Mesodermal cell (in vitro differentiated cells): ENCODE results near the gene TLE3.

ENCODE experiments used
- H3K27ac ChIP-seq: 2 replicates; pipeline ENCODE4 v1.7.0; 2013; ENCODE audit warnings: mild to moderate bottlenecking, low read depth, low read length, moderate library complexity; ENCODE audit not compliant: severe bottlenecking
- H3K36me3 ChIP-seq: 2 replicates; pipeline ENCODE4 v1.7.1; 2013; ENCODE audit warnings: mild to moderate bottlenecking, low read length, moderate library complexity; ENCODE audit not compliant: control insufficient read depth, insufficient read depth
- H3K4me1 ChIP-seq: one replicate; pipeline ENCODE4 v1.7.1; 2013; ENCODE audit warnings: mild to moderate bottlenecking, low read length; ENCODE audit not compliant: insufficient read depth, control insufficient read depth, poor library complexity, severe bottlenecking
- H3K4me3 ChIP-seq: 2 replicates; pipeline ENCODE4 v1.7.0; 2013; ENCODE audit warnings: low read length, control low read depth, mild to moderate bottlenecking; ENCODE audit not compliant: insufficient read depth, poor library complexity, severe bottlenecking; ENCODE audit errors: extremely low read depth
- H3K9me3 ChIP-seq: 2 replicates; pipeline ENCODE4 v1.7.1; 2013; ENCODE audit warnings: mild to moderate bottlenecking, low read length, moderate library complexity; ENCODE audit not compliant: control insufficient read depth
- WGBS, 2 experiments: methylation state at CpG; one replicate each; pipeline ENCODE4 v1.1.5; 2013; ENCODE audit warnings: missing lambda C conversion rate in 2 of 2; ENCODE audit not compliant: insufficient coverage in 2 of 2; 5-methylcytosine and 5-hydroxymethylcytosine counted together

Gene TLE3

DNA sequence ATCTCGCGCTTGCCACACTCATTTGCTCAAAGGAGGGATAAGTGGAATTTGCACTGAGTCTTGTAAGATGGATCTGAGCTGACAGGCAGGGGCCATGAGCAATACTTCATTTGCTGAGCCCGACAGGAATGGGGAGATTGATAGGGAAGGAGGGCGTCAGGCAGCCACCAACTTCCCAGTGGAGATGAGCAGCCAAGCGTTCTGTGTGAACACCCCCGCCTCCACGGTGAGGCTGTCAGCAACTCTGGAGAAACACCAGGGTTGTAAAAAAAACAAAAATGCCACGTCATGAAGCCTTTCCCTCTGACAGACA lies 36.8 kb downstream of the TLE3 start:
- WGBS, 2 experiments = 85 to 91% methylated on average over 5 to 6 of the region's 8 CpGs
- Histone ChIP-seq H3K9me3 (no peaks in the 10 kb centered on the region), H3K4me3 (no peak overlapping the region), H3K27ac (no peak overlapping the region), H3K4me1 (peaks cover 2% of the 10 kb centered on the region), H3K36me3 (peaks cover 94% of the 10 kb centered on the region)

DNA sequence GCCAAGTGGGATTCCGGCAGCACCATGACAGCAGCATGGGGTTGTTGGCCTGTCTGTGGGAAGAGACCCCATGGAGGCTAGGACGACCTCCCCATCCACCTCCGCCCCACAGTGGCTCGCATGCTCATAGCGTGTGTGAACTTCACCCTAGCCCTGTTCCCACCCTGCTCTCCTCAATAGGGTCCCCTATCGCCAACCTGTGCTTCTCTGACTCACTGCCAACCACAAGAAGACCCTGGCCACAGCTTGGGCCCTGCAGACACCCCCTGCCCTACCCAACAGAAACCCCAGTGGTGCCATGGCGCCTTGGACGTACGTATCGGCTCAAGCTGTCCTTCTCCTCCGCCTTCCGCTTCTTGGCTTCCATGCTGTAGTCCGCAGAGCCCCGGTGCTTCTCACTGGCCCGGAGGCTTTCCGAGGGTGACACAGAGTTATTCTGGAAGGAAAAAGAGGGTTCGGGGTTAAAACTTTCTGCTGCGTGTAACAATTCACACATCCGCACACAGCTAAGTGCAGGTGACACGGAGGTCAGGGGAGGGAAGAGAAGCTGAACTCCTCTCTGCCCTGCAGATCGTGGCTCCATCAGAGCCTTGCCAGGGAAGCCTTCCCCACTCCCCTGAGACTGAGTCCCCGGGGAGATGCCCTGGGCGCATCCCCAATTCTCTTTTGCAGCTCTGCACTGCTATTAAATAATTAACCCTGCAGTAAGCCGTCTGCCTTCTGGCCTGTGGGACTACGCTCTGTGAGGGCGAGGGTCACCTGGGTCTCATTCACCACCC lies 37.3 kb downstream of the TLE3 start:
- H3K36me3 ChIP-seq = peaks cover 94% of the 10 kb centered on the region
- 94 to 95% methylated on average over 18 of the region's 26 CpGs for WGBS, 2 experiments
- peaks cover 4% of the 10 kb centered on the region for H3K4me1 ChIP-seq
- no peaks in the 10 kb centered on the region for H3K9me3 ChIP-seq
- no peak overlapping the region for H3K4me3 ChIP-seq
- H3K27ac ChIP-seq = no peak overlapping the region

DNA sequence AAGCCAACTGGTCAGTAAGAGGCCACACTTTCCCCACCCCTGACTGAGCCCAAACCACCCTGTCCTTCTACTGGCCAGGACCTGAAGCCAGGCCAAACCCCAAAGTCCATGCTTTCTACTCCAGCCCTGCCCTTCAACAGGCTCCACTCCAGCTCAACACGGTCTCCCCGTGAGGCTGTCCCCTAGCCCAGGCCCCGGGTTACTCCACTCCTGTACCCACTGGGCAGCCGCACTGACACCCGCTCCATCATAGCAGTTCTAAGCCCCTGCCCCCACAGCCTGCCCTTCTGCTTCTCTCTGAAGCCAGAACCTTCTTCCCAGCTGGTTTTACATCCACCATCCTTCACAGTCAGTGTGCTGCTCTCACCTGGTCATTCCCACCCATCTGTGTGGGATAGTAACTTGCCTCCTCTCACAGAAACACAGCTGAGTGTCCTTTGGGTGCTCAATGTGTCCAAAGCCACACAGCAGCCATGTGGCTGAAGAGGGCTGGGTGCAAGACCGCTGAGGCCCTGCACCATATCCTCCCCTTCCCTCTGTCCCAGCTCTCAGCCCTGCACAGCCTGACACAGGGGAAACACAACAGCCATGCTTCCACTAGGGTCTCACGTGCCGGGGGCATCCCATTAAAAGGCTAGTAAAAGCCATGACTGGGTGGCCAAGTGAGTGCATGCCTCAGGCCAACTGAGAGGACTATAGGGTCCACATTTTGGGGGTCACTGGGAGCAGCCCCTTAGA lies 38.1 kb downstream of the TLE3 start:
- 88 to 90% methylated on average over 8 of the region's 8 CpGs for WGBS, 2 experiments
- Histone ChIP-seq H3K4me1 (peaks cover 4% of the 10 kb centered on the region), H3K4me3 (no peak overlapping the region), H3K27ac (no peak overlapping the region), H3K9me3 (no peaks in the 10 kb centered on the region), H3K36me3 (peaks cover 93% of the 10 kb centered on the region)

DNA sequence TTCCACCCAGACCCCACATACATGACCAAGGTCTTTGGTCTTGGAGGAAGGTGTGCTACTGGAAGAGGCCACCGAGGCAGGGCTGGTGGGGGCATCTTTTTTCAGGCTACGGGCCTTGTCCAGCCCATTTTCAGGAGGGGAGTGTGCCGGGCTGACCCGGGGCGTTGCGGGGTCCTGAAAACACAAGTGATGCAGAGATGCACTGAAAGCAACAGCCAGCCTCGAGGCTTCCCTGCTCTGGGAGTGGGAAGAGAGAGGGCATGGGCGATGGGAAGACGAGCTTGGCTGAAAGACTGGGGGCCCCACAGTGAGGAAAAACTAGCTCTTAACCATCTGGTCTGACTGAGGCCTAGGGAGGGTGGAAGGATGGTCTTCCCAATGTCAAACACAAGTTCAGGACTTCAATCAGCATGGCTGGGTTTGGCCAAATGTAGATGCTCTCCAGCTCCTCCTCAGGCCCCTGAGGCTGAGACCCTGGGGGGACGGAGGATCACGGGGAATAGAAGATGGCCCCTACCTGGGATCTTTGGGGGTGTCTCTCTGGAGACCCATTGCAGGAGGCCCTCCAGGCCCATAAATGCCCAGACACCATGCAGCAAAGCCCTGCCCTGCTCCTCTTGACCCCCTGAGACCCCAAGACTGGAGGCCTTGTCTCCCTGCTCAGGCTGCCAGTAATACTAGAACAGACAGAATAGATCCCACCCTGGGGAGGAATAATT lies 38.9 kb downstream of the TLE3 start:
- H3K4me1 ChIP-seq = peaks cover 4% of the 10 kb centered on the region
- 98% methylated on average over 11 of the region's 11 CpGs for WGBS, 2 experiments
- H3K36me3 ChIP-seq = peaks cover 93% of the 10 kb centered on the region
- H3K9me3 ChIP-seq = no peaks in the 10 kb centered on the region
- H3K27ac ChIP-seq = no peak overlapping the region
- no peak overlapping the region for H3K4me3 ChIP-seq

DNA sequence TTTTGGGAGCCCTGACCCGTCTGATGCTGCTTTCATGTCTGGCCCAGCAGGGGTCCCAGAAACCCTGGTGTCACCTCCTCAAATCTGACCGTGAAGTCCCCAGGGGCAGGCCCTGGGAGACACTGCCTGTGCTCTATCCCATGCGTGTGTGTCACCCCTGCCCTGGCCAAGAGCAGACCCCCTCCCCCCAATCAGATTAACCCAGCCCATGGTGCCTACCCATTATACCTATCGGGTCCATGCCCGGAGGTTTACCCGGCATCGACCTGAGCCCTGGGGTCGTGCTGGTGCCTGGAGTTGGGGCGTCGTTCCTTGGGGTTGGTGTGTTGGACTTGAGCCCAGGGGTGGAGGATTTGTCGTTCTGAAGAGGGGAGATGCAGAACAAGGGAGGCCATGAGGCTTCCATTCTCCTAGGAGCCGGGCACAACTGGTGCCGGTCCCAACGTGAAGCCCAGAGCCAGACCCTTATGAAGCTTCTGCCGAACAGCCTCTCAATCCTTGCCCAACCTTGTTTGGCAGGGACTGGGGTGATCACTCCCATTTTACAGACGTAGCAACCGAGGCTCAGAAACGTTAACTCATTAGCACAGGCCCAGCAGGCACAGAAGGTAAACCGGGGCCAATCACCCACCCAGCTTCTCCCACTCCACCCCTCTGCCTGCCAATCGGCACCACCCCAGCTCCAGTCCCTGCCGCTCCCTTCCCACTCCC lies 39.6 kb downstream of the TLE3 start:
- H3K4me3 ChIP-seq = no peak overlapping the region
- peaks cover 4% of the 10 kb centered on the region for H3K4me1 ChIP-seq
- 93% methylated on average over 13 to 15 of the region's 21 CpGs for WGBS, 2 experiments
- H3K36me3 ChIP-seq = peaks cover 93% of the 10 kb centered on the region
- no peak overlapping the region for H3K27ac ChIP-seq
- H3K9me3 ChIP-seq = no peaks in the 10 kb centered on the region

DNA sequence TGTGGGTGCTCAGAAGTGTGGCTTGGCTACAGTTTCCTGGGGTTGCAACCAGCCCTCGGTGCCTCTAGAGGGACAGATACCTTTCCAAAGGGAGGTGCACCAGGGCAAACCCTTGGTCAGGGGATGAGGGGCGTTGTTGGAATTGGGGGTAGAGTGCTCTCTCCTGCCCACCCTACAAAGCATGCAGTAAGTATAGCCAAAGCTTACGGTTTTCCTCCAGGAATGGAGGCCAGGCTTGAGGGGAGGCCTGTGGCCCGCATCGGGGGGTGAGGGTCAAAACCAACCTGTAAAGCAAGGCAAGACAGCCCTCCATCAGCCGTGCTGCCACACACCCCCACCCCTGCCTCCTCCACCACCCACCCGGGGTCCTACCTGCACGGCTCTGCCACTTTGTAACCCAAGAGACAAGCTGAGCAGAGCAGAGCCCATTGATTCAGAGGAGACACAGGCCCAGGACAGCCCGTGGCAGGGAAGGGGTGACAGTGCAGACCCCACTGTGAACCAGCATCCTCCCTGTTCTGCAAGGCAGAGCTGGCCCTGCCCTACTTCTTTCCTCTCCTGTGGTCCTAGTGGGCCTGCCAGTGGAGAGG lies 41.5 kb downstream of the TLE3 start:
- Histone ChIP-seq H3K27ac (no peak overlapping the region), H3K4me1 (peaks cover 4% of the 10 kb centered on the region), H3K4me3 (no peak overlapping the region), H3K9me3 (no peaks in the 10 kb centered on the region), H3K36me3 (peaks cover 91% of the 10 kb centered on the region)
- WGBS, 2 experiments = 92 to 100% methylated on average over 5 to 6 of the region's 9 CpGs

DNA sequence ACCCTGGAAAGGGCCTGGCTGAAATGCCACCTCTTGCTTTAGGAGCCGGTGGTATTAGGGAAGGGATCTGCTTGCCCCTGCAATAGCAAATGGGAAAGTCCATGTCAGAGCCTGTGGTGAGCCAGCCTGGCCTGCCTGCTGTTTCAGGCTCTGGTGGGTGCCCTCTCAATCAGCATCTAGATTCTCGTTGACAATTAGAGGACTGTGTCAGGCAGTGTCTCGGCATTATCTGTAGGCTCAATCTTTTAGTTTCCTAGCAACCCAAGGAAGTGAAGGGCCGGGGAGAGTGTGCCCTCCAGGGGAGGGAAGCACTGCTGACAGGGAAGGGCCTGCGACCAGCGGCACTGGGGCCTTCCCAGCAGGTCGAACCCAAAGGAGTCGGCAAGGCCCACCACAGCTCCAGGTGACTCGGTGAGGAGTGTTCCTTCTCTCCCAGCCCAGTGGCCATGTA lies 42.1 kb downstream of the TLE3 start:
- 75 to 77% methylated on average over 9 of the region's 9 CpGs for WGBS, 2 experiments
- no peaks in the 10 kb centered on the region for H3K9me3 ChIP-seq
- no peak overlapping the region for H3K27ac ChIP-seq
- no peak overlapping the region for H3K4me3 ChIP-seq
- H3K4me1 ChIP-seq = peaks cover 4% of the 10 kb centered on the region
- H3K36me3 ChIP-seq = peaks cover 91% of the 10 kb centered on the region

DNA sequence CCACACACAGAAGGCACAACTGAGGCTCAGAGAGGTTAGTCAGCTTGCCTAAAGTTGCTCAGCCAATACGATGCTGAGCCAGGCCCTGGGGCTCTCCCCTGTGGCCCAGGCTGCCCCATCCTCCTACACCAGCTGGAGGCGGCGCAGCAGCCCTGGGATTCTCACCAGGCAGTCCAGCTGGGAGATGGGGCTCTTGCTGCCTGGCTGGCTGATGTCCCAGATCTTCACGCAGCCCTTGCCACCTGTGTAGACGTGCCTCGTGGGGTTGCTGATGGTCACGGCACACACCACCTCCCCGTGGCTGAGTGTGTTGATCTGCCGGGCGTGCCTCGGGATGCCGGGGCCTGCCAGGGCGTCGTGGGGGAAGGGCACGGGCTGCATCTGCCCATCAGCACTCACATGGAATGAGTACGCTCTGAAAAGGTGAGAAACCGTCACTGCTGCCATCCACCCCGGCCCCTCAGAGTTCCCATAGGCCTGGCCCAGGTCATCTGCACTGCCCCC lies 42.8 kb downstream of the TLE3 start:
- no peak overlapping the region for H3K4me3 ChIP-seq
- 93 to 94% methylated on average over 17 to 18 of the region's 18 CpGs for WGBS, 2 experiments
- no peaks in the 10 kb centered on the region for H3K9me3 ChIP-seq
- no peak overlapping the region for H3K27ac ChIP-seq
- peaks cover 4% of the 10 kb centered on the region for H3K4me1 ChIP-seq
- peaks cover 91% of the 10 kb centered on the region for H3K36me3 ChIP-seq

DNA sequence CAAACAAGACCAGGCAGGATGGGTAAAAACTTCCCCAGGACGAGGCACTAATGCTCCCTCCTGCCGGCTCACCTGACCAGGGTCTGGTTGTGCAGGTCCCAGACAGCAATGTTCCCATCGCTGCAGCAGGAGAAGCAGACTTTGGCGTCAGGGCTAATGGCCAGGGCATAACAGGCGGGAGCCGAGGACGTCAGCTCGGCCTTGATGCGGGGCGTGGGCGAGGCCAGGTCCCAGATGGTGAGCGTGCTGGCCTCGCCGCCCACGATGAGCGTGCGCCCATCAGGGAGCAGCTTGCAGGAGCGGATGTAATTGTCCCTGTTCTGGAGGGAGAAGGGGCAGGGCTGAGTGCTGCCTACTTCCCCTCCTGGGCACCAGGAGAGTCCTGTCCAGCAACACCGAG lies 43.4 kb downstream of the TLE3 start:
- Histone ChIP-seq H3K36me3 (peaks cover 92% of the 10 kb centered on the region), H3K4me3 (no peak overlapping the region), H3K27ac (no peak overlapping the region), H3K9me3 (no peaks in the 10 kb centered on the region), H3K4me1 (peaks cover 4% of the 10 kb centered on the region)
- WGBS, 2 experiments = 92 to 95% methylated on average over 10 to 19 of the region's 19 CpGs

DNA sequence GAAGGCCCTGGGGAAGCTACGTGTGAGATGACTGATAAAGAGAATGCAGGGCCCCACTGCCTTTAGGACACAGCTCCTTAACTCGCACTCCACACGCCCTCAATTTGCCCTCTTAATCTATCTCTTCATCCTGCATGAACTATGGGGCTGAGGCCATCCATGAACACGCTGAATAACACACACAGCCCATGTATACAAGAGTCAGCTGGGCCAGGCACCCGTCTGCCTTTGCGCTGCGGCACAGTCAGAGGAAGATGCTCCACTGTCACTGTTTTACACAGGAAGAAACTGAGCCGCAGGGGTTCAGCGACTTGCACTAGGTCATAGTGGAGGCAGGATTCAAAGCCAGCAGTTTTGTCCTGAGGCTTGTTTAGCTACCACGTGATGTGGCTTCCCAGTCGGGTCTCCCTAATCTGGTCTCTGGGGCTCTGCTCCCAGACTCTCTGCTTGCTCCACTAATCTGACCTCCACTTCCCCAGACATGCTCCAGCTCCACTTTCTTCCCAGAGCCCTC lies 43.9 kb downstream of the TLE3 start:
- Histone ChIP-seq H3K36me3 (peaks cover 92% of the 10 kb centered on the region), H3K4me1 (peaks cover 4% of the 10 kb centered on the region), H3K27ac (no peak overlapping the region), H3K9me3 (no peaks in the 10 kb centered on the region), H3K4me3 (no peak overlapping the region)
- 87 to 88% methylated on average over 10 to 11 of the region's 11 CpGs for WGBS, 2 experiments
